HEK293 (cell line): ENCODE data around the gene CEBPG.

Experiments used
- CTCF ChIA-PET: fragments of 350-600 bp; formaldehyde crosslinking; extraction: SDS; loops from one replicate; lab custom pipeline; 2021; ENCODE audit warnings: antibody characterized with exemption; lab: Yijun Ruan, JAX
- POLR2A ChIA-PET: fragments of 300-600 bp; formaldehyde crosslinking; extraction: SDS; loops from one replicate; lab custom pipeline; 2020; ENCODE audit warnings: antibody characterized with exemption, inconsistent platforms; lab: Yijun Ruan, JAX
- H3K27ac ChIP-seq: fragments of 200-500 bp; sonication (Bioruptor generic); 2 replicates; pipeline ENCODE4 v1.5.1; 2014; ENCODE audit warnings: low read depth, low read length, control low read depth, inconsistent platforms; ENCODE audit errors: extremely low read depth
- H3K36me3 ChIP-seq, 2 experiments: fragments of 200-500 bp in 1 of 2; sonication (Bioruptor generic) in 1 of 2; 1 replicate in 1 of 2; 2 replicates in 1 of 2; pipeline ENCODE4 v1.5.1; 2014 to 2017; ENCODE audit warnings: inconsistent platforms in 2 of 2, low read length in 2 of 2; ENCODE audit not compliant: control insufficient read depth in 2 of 2, insufficient read depth in 1 of 2
- H3K4me1 ChIP-seq: fragments of 200-500 bp; sonication (Bioruptor generic); 2 replicates; pipeline ENCODE4 v1.5.1; 2014; ENCODE audit warnings: mild to moderate bottlenecking, low read length, inconsistent platforms; ENCODE audit not compliant: control insufficient read depth, insufficient read depth
- H3K4me3 ChIP-seq: 2 replicates; pipeline ENCODE4 v1.5.1; 2011; ENCODE audit warnings: low read depth, mild to moderate bottlenecking, control low read depth, low read length, moderate library complexity
- H3K9me3 ChIP-seq: fragments of 200-500 bp; sonication (Bioruptor generic); 2 replicates; pipeline ENCODE4 v1.5.1; 2014; ENCODE audit warnings: low read depth, low read length, inconsistent platforms; ENCODE audit not compliant: control insufficient read depth, insufficient read depth
- ATF2 ChIP-seq: fragments of 450-650 bp; formaldehyde crosslinking; IDR thresholded peaks from 2 replicates; pipeline ENCODE4 v1.5.1; 2016; ENCODE audit warnings: missing biosample characterization, missing genetic modification characterization, low read depth
- IKZF3 ChIP-seq: fragments of 450-650 bp; IDR thresholded peaks from 2 replicates; pipeline ENCODE4 v1.5.0; 2018; ENCODE audit warnings: missing biosample characterization, mild to moderate bottlenecking, missing genetic modification characterization, moderate library complexity
- KLF17 ChIP-seq: fragments of 450-650 bp; formaldehyde crosslinking; IDR thresholded peaks from 2 replicates; pipeline ENCODE4 v1.5.1; 2016; ENCODE audit warnings: missing biosample characterization, missing genetic modification characterization
- PRDM10 ChIP-seq: fragments of 450-650 bp; formaldehyde crosslinking; IDR thresholded peaks from 2 replicates; pipeline ENCODE4 v1.5.1; 2016; ENCODE audit warnings: missing biosample characterization, missing genetic modification characterization
- YY2 ChIP-seq: fragments of 450-650 bp; formaldehyde crosslinking; IDR thresholded peaks from 2 replicates; pipeline ENCODE4 v1.5.1; 2016; ENCODE audit warnings: missing biosample characterization, missing genetic modification characterization
- ZBTB6 ChIP-seq: fragments of 450-650 bp; formaldehyde crosslinking; IDR thresholded peaks from 2 replicates; pipeline ENCODE4 v1.5.1; 2017; ENCODE audit warnings: missing biosample characterization, missing genetic modification characterization
- ZNF146 ChIP-seq: fragments of 450-650 bp; formaldehyde crosslinking; IDR thresholded peaks from 2 replicates; pipeline ENCODE4 v1.5.1; 2016; ENCODE audit warnings: missing biosample characterization, missing genetic modification characterization
- ZNF302 ChIP-seq: fragments of 450-650 bp; formaldehyde crosslinking; IDR thresholded peaks from 2 replicates; pipeline ENCODE4 v1.5.1; 2016; ENCODE audit warnings: missing biosample characterization, missing genetic modification characterization, low read depth
- ZNF416 ChIP-seq: fragments of 450-650 bp; formaldehyde crosslinking; IDR thresholded peaks from 2 replicates; pipeline ENCODE4 v1.5.1; 2016; ENCODE audit warnings: missing biosample characterization, missing genetic modification characterization
- ZNF423 ChIP-seq: fragments of 450-650 bp; formaldehyde crosslinking; IDR thresholded peaks from 2 replicates; pipeline ENCODE4 v1.5.1; 2016; ENCODE audit warnings: missing biosample characterization, missing genetic modification characterization
- ZNF596 ChIP-seq: fragments of 450-650 bp; IDR thresholded peaks from 2 replicates; pipeline ENCODE4 v1.5.0; 2018; ENCODE audit warnings: missing biosample characterization, mild to moderate bottlenecking, missing genetic modification characterization, moderate library complexity
- ZNF660 ChIP-seq: fragments of 450-650 bp; IDR thresholded peaks from 2 replicates; pipeline ENCODE4 v1.5.1; 2018; ENCODE audit warnings: missing biosample characterization, mild to moderate bottlenecking, missing genetic modification characterization

CEBPG gene

GRCh38 chr19:33407716-33408115 is 34.2 kb downstream of the CEBPG start (continued):
- no peak for TF ChIP-seq KLF17 (tag by site-specific recombination)
- TF ChIP-seq ZNF660 (tag by site-specific recombination), result no peak

GRCh38 chr19:33408116-33408515 is 34.6 kb downstream of the CEBPG start:
- Histone ChIP-seq H3K27ac (no peak overlapping the region), H3K4me3 (no peak overlapping the region)

More at GRCh38 chr19:33408116-33408515, 34.6 kb downstream of the CEBPG start:
- ChIA-PET POLR2A (interaction anchor here (1.0 kb wide), 1 partner anchor 10 kb away, joined by 3 read pairs; no protein-coding TSS in a partner anchor), CTCF (interaction anchor here (0.6 to 16.3 kb wide), 15 partner anchors 9 to 363 kb away, joined by 3 to 292 read pairs (median 5); no protein-coding TSS in a partner anchor)
- Histone ChIP-seq H3K9me3 (no peaks in the 10 kb centered on the region), H3K36me3 (no peaks in the 10 kb centered on the region), H3K4me1 (no peaks in the 10 kb centered on the region)
- TF ChIP-seq PRDM10 (tag by site-specific recombination) (no peak), ZBTB6 (tag by site-specific recombination) (no peak), ZNF146 (tag by site-specific recombination) (no peak), IKZF3 (no peak), ZNF416 (tag by site-specific recombination) (no peak), YY2 (tag by site-specific recombination) (no peak), ZNF423 (no peak), ZNF302 (tag by site-specific recombination) (no peak), ZNF596 (tag by site-specific recombination) (no peak), ATF2 (tag by site-specific recombination) (no peak)
